DMS79 treated with DMSO at 0.1 percent for 48 hours (cell line): ENCODE results near the gene OGFOD3.
"Not testable (repeated sequence)": the region's sequence is repeated elsewhere in the genome, so short reads cannot be mapped to it uniquely, and the experiment has no call there.

ENCODE experiments used
- DNase-seq: peaks from one replicate; lab custom pipeline; 2025; lab: John Stamatoyannopoulos, UW

The OGFOD3 gene

GRCh38 chr17:82386881-82387704 is 31.3 kb downstream of the OGFOD3 start:
- DNase-seq, result no peak

GRCh38 chr17:82386255-82386831 is 32.0 kb downstream of the OGFOD3 start:
- no peak for DNase-seq

- no peak for DNase-seq
Observed at GRCh38 chr17:82385559-82386254, 32.7 kb downstream of the OGFOD3 start.

GRCh38 chr17:82384730-82385481 is 33.5 kb downstream of the OGFOD3 start:
- DNase-seq, result peak; percentile 50

- DNase-seq, result no peak
Observed at GRCh38 chr17:82384051-82384729, 34.2 kb downstream of the OGFOD3 start.

GRCh38 chr17:82383411-82383810 is 35.0 kb downstream of the OGFOD3 start:
- DNase-seq, result no peak

- no peak for DNase-seq
Observed at GRCh38 chr17:82382933-82383255, 35.5 kb downstream of the OGFOD3 start.

- DNase-seq, result not testable (repeated sequence)
Observed at GRCh38 chr17:82382220-82382932, 36.0 kb downstream of the OGFOD3 start.

GRCh38 chr17:82381703-82382009 is 36.7 kb downstream of the OGFOD3 start:
- DNase-seq, result not testable (repeated sequence)

GRCh38 chr17:82380860-82381702 is 37.3 kb downstream of the OGFOD3 start:
- peak; percentile 57 for DNase-seq

- no peak for DNase-seq
Observed at GRCh38 chr17:82378741-82379021, 39.7 kb downstream of the OGFOD3 start.

GRCh38 chr17:82377924-82378740 is 40.3 kb downstream of the OGFOD3 start:
- DNase-seq, result no peak

- not testable (repeated sequence) for DNase-seq
Observed at GRCh38 chr17:82377294-82377693, 41.1 kb downstream of the OGFOD3 start.

- no peak for DNase-seq
Observed at GRCh38 chr17:82376042-82376730, 42.2 kb downstream of the OGFOD3 start.

- no peak for DNase-seq
Observed at GRCh38 chr17:82375359-82376041, 42.9 kb downstream of the OGFOD3 start.

GRCh38 chr17:82374626-82375331 is 43.6 kb downstream of the OGFOD3 start:
- no peak for DNase-seq

- DNase-seq, result no peak
Observed at GRCh38 chr17:82373731-82374625, 44.4 kb downstream of the OGFOD3 start.
